C4-2B (cell line): ENCODE measurements around the gene GNL1.

Source experiments
- ZFX ChIP-seq: fragments of 450-650 bp; IDR thresholded peaks from 2 replicates; pipeline ENCODE4 v1.6.1; 2017
- TF ChIP-seq, protein P1 (sequence below): fragments of 450-650 bp; conservative IDR thresholded peaks from 2 replicates; pipeline ENCODE4 v1.5.1; 2017; ENCODE audit warnings: mild to moderate bottlenecking

DNA sequence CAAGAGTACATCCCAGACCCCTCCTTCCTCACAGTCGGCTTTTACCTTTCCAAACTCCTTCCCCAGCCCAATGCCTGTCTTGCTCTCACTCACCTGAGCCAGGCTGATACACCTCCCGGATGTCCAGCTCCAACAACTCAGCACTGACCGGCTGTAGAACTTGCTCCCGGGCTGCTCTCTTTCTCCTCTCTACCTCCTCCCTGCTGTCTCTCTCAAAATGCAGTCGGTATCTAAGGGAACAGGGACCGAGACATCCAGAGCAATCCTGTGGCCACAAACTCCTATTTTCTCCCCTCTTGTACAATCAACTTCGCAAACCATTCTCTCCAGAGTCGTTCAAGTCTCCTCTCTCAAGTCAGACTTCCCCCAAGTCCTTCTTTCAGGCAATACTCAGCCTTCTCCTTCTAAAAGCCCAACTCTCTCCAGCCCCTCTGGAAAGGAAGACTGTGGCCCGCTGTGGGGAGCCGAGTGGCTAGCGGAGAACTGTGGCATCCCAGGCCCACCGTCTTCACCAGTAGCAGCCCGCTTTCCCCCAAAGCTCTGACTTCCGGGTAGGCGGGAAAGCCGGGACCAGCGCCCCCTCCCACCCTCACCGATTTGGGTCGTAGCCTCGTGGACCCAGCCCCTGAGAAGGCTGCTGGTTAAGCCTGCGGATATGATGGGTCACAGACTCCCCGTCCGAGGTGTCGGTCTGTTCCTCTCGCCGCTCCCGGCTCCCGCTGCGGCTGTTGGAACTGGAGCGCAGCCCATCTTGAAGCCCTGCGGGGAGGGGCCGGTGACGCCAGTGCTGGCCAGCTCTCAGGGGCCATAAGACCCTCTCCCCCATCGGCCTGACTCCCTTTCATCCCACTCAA is 1.1 kb downstream of the GNL1 start:
- TF ChIP-seq, protein P1, sequence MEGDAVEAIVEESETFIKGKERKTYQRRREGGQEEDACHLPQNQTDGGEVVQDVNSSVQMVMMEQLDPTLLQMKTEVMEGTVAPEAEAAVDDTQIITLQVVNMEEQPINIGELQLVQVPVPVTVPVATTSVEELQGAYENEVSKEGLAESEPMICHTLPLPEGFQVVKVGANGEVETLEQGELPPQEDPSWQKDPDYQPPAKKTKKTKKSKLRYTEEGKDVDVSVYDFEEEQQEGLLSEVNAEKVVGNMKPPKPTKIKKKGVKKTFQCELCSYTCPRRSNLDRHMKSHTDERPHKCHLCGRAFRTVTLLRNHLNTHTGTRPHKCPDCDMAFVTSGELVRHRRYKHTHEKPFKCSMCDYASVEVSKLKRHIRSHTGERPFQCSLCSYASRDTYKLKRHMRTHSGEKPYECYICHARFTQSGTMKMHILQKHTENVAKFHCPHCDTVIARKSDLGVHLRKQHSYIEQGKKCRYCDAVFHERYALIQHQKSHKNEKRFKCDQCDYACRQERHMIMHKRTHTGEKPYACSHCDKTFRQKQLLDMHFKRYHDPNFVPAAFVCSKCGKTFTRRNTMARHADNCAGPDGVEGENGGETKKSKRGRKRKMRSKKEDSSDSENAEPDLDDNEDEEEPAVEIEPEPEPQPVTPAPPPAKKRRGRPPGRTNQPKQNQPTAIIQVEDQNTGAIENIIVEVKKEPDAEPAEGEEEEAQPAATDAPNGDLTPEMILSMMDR, result no peak
- no peak for TF ChIP-seq ZFX
